Uterus (tissue), 4 donors: ENCODE results near the gene LYSMD2. TPM values are rescaled to one million over a fixed set of nuclear protein-coding genes. Genes with fewer than 3 reads are reported as not detected.
A peak's percentile ranks its signal among the peaks of the same experiment; 100 is the strongest.

Source experiments
- DNase-seq, 2 donors: peaks; one replicate each; pipeline ENCODE4 v3.0.0-alpha.2; 2019 to 2020
- H3K27ac ChIP-seq, 2 donors: fragments of 200-600 bp; sonication (generic); 1 replicate in 1 of 2; 2 replicates in 1 of 2; pipeline ENCODE4 v1.5.1; 2016 to 2018
- H3K27me3 ChIP-seq, 2 donors: fragments of 200-600 bp; sonication (generic); one replicate each; pipeline ENCODE4 v1.5.1; 2018 to 2019; ENCODE audit warnings: control low read depth in 1 of 2
- H3K36me3 ChIP-seq, 2 donors: fragments of 200-600 bp; sonication (generic); one replicate each; pipeline ENCODE4 v1.5.1; 2019; ENCODE audit warnings: control low read depth in 1 of 2
- H3K4me1 ChIP-seq, 2 donors: fragments of 200-600 bp; sonication (generic); one replicate each; pipeline ENCODE4 v1.5.1; 2018 to 2019; ENCODE audit warnings: control low read depth in 1 of 2
- H3K4me3 ChIP-seq, 2 donors: fragments of 200-600 bp; sonication (generic); 1 replicate in 1 of 2; 2 replicates in 1 of 2; pipeline ENCODE4 v1.5.1; 2018 to 2019; ENCODE audit warnings: mild to moderate bottlenecking in 1 of 2
- H3K9me3 ChIP-seq, 2 donors: fragments of 200-600 bp; sonication (generic); one replicate each; pipeline ENCODE4 v1.5.1; 2019; ENCODE audit warnings: control low read depth in 1 of 2
- POLR2A ChIP-seq, 2 donors: fragments of 450-650 bp; IDR thresholded peaks; one replicate each; pipeline ENCODE4 v1.6.1; 2016; ENCODE audit warnings: antibody characterized with exemption in 2 of 2, mild to moderate bottlenecking in 1 of 2, moderate library complexity in 1 of 2
- intact Hi-C: fragments of 100-400 bp; cut with DNase I; formaldehyde crosslinking; loops from one replicate; pipeline ENCODE4 v1.15.1; 2023; ENCODE audit warnings: low total_unique reads
- total RNA-seq, 4 donors: library from RNA; depleted of rRNA in 3 of 4; stranded (reverse); fragments of >200 nt in 3 of 4; gene quantifications; one replicate each; pipeline versions ENCODE4 v1.1.0 to v1.2.4, GENCODE V29; 2014 to 2023
- TF ChIP-seq, protein P1 (sequence below), 4 experiments: fragments of 200-600 bp in 2 of 4; fragments of 450-650 bp in 2 of 4; sonication (generic) in 2 of 4; IDR thresholded peaks; one replicate each; pipeline ENCODE4 v1.5.1; 2016 to 2019; ENCODE audit warnings: antibody characterized with exemption in 4 of 4, mild to moderate bottlenecking in 2 of 4, moderate library complexity in 1 of 4
- donor health status: DM: yes; HTN: yes; CAD: no.

LYSMD2 gene
- total RNA-seq, 4 donors from 2014 or later, result 8.5 to 44.7 (median 25.0) TPM

- H3K4me3 ChIP-seq, result no peak overlapping the region
- no peak for TF ChIP-seq POLR2A (IDR thresholded peaks at IDR 0.05)
- TF ChIP-seq, protein P1, sequence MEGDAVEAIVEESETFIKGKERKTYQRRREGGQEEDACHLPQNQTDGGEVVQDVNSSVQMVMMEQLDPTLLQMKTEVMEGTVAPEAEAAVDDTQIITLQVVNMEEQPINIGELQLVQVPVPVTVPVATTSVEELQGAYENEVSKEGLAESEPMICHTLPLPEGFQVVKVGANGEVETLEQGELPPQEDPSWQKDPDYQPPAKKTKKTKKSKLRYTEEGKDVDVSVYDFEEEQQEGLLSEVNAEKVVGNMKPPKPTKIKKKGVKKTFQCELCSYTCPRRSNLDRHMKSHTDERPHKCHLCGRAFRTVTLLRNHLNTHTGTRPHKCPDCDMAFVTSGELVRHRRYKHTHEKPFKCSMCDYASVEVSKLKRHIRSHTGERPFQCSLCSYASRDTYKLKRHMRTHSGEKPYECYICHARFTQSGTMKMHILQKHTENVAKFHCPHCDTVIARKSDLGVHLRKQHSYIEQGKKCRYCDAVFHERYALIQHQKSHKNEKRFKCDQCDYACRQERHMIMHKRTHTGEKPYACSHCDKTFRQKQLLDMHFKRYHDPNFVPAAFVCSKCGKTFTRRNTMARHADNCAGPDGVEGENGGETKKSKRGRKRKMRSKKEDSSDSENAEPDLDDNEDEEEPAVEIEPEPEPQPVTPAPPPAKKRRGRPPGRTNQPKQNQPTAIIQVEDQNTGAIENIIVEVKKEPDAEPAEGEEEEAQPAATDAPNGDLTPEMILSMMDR (IDR thresholded peaks at IDR 0.05), result no peak
- intact Hi-C loops, result no loop called here
- DNase-seq, result no peak
- H3K36me3 ChIP-seq, result peaks cover 0 to 2% of the 10 kb centered on the region in 2 donors
- H3K4me1 ChIP-seq, result peaks cover 0 to 8% of the 10 kb centered on the region in 2 donors
- H3K9me3 ChIP-seq, result no peaks in the 10 kb centered on the region
- no peaks in the 10 kb centered on the region for H3K27me3 ChIP-seq
- H3K27ac ChIP-seq, result no peak overlapping the region
These were observed 34.7 kb downstream of the LYSMD2 start for GRCh38 chr15:51702710-51703109.

- Histone ChIP-seq H3K4me1 (no peaks in the 10 kb centered on the region), H3K36me3 (peaks cover 0 to 2% of the 10 kb centered on the region in 2 donors), H3K4me3 (no peak overlapping the region), H3K9me3 (no peaks in the 10 kb centered on the region), H3K27ac (no peak overlapping the region), H3K27me3 (no peaks in the 10 kb centered on the region)
- no peak for DNase-seq
- TF ChIP-seq POLR2A (IDR thresholded peaks at IDR 0.05), result no peak
- TF ChIP-seq, protein P1 (IDR thresholded peaks at IDR 0.05), result no peak
- intact Hi-C loops, result no loop called here
These were observed 38.1 kb downstream of the LYSMD2 start for GRCh38 chr15:51699373-51699772.

- Histone ChIP-seq H3K9me3 (no peaks in the 10 kb centered on the region), H3K36me3 (no peaks in the 10 kb centered on the region), H3K4me1 (no peaks in the 10 kb centered on the region), H3K4me3 (no peak overlapping the region), H3K27me3 (no peaks in the 10 kb centered on the region), H3K27ac (no peak overlapping the region)
- DNase-seq, result no peak
- intact Hi-C loops, result no loop called here
- TF ChIP-seq POLR2A (IDR thresholded peaks at IDR 0.05), result no peak
- TF ChIP-seq, protein P1 (IDR thresholded peaks at IDR 0.05), result no peak
These were observed 40.3 kb downstream of the LYSMD2 start for GRCh38 chr15:51697163-51697562.

GRCh38 chr15:51696566-51696965 lies 40.9 kb downstream of the LYSMD2 start:
- Histone ChIP-seq H3K4me3 (no peak overlapping the region), H3K27me3 (no peaks in the 10 kb centered on the region), H3K36me3 (no peaks in the 10 kb centered on the region), H3K27ac (no peak overlapping the region), H3K4me1 (no peaks in the 10 kb centered on the region), H3K9me3 (no peaks in the 10 kb centered on the region)
- no peak for DNase-seq
- no peak for TF ChIP-seq POLR2A (IDR thresholded peaks at IDR 0.05)
- intact Hi-C loops, result no loop called here

- DNase-seq, result no peak
- intact Hi-C loops, result no loop called here
- Histone ChIP-seq H3K4me3 (no peak overlapping the region), H3K4me1 (no peaks in the 10 kb centered on the region), H3K27me3 (no peaks in the 10 kb centered on the region), H3K36me3 (no peaks in the 10 kb centered on the region), H3K27ac (no peak overlapping the region), H3K9me3 (no peaks in the 10 kb centered on the region)
- TF ChIP-seq, protein P1 (IDR thresholded peaks at IDR 0.05), result no peak
- TF ChIP-seq POLR2A (IDR thresholded peaks at IDR 0.05), result no peak
These were observed 45.3 kb downstream of the LYSMD2 start for GRCh38 chr15:51692154-51692553.

- Histone ChIP-seq H3K4me1 (no peaks in the 10 kb centered on the region), H3K9me3 (no peaks in the 10 kb centered on the region), H3K36me3 (no peaks in the 10 kb centered on the region), H3K27ac (no peak overlapping the region), H3K4me3 (no peak overlapping the region), H3K27me3 (peaks cover 0 to 4% of the 10 kb centered on the region in 2 donors)
- TF ChIP-seq, protein P1 (IDR thresholded peaks at IDR 0.05), result peak in 1 of 4 experiments; percentile 39
- TF ChIP-seq POLR2A (IDR thresholded peaks at IDR 0.05), result no peak
- DNase-seq, result no peak
- intact Hi-C loops, result no loop called here
These were observed 48.6 kb downstream of the LYSMD2 start for GRCh38 chr15:51688863-51689262.
